GM18858 (cell line): ENCODE measurements around the gene MGLL.
"Not testable (repeated sequence)": the region's sequence is repeated elsewhere in the genome, so short reads cannot be mapped to it uniquely, and the experiment has no call there.

Experiments
- ATAC-seq: cut with Tn5 transposase; IDR thresholded peaks from one replicate; pipeline ENCODE4 v1.9.1; 2021; ENCODE audit not compliant: unreplicated experiment

The MGLL gene

DNA sequence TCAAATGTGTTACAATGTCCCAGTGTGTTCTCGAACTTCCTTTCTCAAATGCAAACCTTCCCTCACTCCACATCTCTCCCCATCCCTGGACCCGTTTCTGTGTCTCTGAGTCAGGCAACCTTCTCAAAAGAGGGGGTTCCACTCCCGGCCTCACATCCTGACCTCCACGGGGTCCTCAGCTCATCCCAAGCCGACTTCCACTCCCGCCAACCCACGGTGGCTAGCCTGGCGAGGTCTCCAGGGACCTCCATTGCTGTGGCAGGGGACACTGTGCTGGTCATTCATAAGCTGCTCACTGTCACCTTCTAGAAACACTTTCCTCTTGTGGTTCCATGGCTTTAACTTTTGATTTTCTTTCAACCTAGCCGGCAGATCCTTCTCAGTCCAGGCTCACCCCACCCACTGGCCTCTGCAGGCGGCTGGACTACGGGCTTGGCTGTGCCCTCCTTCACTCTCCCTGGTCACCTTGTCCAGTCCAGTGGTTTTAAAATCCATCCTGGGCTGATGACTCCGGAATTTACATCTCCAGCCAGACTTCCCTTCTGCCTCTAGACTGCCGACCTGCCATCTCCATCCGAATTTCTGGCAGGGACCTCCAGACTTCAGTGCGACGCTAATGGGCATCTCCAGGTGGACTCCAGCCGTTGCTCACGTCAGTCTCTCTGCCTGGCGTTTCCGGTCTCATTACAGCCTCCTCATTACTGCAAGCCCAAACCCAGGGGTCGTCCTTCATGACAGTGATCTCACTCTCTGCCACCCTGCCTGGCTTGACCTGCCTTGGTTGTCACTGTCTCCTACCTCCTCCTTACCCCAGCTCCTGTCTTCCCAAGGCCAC, 129.6 kb downstream of the MGLL start:
- ATAC-seq: no peak

DNA sequence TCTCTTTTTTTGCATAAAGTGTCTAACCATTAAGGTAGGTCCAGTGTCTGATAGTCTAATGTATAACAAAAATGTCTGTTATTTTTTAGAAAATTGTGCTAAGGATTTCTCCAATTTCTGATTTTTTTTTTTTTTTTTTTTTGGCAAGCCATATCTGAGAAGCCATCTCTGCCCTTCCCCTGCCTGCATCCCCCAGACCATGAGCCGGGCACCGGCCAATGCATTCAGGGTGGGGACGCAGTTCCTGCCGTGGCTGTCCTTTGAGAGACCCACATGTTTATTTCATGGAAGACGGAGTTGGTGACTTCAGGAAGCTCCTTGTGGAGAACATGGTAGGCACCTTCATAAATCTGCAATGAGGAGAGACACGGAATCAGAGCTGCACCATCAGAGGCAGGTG, 130.3 kb downstream of the MGLL start:
- no peak for ATAC-seq

DNA sequence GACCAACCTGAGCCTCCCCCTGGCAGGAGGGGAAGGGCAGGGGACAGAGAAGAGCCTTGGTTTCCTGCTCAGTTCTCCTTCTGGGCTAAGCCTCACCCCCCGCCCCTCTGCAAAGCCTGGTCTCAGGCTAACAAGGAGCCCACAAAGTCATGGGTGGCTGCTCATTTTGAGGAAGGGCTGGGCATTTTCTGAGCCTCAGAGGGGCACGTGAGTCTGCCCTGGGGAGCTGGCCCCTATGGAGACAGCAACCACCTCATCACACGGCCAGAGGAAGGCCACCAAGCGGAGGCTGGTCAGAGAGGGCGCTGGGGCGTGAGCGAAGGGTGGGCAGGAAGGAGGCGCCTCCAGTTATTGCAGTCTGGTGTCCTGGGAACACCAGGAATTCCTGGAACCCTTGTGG, 130.8 kb downstream of the MGLL start:
- no peak for ATAC-seq

DNA sequence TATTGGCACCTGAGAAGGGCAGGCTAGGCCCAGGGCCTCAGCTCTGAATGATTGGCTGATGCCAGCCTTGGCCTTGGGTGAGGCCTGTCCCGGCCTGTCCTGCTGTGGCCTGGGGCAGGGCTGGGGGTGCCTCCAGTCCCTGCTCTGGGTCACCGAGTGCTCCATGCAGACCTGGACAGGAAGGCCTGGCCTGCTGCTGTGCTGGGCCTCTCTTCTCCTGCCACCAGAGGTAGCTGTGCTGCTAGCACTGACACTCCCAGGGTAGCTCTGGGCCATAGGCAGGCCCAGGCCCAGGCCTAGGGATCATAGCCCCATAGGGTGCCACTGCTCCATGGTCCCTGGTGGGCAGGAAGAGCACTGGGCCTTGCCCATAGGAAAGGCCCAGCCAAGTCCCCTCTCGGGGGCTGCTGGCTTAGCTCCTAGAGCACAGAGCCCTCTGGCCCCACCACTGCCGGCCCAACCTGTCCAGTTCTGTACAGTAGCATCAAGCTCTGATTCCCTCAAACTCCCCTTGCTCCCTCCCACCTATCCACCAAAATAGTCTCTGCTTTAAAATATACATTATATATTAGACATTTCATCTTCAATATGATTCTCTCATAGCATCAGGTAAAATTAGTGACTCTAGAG, 131.4 kb downstream of the MGLL start:
- ATAC-seq: no peak

DNA sequence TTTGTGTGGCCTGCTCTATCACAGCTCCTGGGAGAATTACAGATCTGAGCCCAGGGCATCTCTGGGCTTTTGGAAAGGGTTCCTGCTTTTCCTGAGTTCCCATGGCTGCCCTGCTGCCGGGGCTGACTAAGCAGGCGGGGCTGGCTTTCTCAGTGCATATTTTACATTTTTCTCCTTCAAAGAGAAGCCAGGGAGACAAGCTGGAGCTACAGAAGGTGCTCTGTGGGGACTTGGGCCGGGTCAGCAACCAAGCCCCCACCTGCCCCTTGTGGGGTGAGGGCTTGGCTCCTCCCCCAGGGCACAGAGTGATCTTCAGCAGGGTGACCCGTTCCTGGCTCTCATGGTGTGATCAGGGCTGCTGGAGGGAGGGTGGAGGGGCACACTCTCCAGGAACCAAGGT, 132.2 kb downstream of the MGLL start:
- ATAC-seq: no peak

DNA sequence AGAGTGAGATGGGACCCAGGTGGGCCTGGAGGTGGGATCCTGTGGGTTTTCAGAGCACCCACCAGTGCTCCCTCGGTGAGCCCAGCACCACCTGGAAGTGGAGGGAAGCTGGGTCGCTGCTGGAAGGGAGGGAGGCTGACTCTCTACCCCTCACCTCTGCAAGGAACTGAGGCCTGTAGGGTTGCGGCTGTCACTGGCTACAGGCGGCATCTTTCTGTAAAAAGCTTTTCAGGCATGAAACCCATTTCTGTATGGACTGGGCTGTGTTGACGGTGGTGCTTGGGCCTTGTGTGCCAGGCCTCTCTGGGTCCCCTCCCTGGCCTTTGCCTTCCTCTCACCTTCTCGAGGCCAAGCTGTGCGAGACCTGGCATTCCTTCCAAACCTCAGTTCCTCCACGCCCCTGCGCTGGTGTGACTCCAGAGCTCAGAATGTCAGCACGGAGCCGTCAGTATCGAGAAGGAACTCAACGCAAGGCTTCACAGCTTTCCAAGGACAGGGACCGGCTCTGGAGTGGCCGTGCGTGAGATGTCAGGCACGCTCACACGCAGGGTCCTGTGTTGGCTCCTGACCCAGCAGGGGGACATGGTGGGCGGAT, 133.0 kb downstream of the MGLL start:
- ATAC-seq: no peak

DNA sequence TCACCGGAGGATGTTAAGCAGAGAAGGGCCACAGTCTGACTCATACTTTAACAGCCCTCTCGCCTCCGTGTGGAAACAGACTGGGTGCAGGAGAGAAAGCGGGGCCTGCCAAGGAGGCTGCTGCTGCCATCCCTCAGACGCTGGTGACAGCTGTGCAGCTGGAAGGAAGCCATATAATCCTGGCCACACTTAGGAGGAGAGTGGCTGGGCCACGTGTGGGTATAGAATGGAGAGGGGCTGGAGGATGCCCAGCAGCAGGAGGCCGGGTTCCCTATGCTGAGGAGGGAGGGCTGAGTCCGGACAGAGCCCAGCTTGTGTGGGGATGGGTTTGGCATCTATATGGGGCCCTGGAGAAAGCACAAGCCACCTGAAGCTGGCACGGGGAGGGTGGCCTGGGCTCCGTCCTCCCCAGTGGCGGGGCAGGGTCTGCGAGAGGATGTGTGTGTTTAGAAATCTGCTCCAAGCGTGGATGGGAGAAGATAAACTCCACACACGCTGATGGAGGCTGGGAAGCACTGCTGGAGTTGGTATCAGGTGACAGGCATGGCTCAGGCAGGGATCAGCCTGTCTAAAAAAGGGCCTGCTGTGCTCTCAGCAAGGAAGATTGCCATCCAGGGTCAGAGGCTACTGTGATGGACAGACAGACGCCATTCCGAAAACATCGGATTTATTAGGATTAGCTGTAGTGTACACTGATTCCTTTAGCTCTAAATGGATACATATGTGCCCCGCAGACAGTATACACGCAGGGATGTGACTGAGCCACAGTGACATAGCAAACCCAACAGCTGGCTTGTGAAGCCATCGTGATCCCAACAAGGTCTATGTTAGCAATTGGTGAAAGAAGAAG, 133.7 kb downstream of the MGLL start:
- ATAC-seq: no peak

DNA sequence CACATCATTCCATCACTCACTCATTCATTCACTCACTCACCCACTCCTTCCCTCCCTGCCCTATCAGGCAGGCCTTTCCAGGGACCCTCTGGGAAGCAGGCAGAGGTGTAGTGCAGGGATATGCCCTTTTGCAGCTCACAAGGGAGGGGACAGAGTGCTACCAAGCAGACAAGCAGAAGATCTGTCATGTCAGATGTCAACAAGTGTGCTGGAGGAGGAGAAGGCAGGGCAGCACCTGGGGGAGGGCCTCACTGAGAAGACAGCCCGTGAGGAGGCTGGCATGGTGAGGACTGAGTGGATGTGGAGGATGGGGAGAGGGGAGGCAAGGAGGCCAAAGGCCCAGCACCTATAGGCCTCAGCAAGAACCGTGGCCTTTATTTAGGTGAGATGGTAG, 134.3 kb downstream of the MGLL start:
- ATAC-seq: no peak

DNA sequence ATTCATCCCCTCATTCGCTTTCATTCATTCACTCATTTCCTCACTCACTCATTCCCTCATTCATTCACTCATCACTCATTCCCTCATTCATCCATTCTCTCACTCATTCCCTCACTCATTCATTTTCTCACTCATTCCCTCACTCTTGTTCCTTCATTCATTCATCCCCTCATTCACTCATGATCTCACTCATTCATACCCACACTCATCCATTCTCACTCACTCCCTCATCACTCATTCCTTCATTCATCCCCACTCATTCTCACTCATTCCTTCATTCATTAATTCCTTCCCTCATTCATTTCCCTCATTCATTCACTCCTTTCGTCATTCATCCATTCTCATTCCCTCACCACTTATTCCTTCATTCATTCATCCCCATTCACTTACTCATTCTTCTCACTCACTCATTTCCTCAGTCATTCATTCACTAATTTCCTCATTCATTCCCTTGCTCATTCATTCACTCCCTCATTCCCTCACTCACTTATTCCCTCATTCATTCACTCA, 135.0 kb downstream of the MGLL start:
- ATAC-seq: no peak

DNA sequence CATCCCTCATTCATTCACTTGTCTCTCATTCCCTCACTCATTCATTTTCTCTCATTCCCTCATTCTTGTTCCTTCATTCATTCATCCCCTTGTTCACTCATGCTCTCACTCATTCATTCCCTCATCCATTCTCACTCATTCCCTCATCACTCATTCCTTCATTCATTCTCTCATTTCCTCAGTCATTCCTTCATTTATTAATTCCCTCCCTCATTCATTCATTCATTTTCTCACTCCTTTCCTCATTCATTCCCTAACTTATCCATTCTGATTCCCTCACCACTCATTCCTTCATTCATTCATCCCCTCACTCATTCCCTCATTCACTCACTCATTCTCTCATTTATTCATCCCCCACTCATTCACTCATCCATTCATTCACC, 135.8 kb downstream of the MGLL start:
- ATAC-seq: no peak

DNA sequence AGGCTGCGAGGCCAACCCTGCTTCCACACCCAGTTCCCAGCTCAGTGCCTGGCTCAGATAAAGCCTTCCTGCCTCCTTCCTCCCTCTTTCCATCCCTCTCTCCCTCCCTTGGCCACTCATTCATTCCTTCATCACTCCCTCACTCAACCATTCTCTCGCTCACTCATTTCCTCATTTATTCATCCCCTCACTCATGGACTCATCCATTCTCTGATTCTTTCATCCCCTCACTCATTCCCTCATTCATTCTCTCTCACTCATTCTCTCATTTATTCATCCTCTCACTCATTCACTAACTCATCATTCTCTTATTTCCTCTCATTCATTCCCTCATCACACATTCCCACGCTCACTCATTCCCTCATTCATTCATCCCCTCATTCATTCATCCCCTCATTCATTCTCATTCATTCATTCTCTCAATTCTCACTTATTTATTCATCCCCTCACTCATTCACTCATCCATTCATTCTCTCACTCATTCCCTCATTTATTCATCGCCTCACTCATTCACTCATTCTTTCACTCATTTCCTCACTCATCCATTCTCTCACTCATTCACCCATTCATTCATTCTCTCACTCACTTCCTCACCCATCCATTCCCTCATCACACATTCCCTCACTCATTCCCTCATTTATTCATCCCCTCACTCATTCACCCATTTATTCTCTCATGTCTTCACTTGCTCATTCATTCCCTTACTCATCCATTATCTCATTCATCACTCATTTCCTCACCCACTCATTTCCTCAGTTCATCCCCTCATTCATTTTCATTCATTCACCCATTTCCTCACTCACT, 136.4 kb downstream of the MGLL start:
- no peak for ATAC-seq

DNA sequence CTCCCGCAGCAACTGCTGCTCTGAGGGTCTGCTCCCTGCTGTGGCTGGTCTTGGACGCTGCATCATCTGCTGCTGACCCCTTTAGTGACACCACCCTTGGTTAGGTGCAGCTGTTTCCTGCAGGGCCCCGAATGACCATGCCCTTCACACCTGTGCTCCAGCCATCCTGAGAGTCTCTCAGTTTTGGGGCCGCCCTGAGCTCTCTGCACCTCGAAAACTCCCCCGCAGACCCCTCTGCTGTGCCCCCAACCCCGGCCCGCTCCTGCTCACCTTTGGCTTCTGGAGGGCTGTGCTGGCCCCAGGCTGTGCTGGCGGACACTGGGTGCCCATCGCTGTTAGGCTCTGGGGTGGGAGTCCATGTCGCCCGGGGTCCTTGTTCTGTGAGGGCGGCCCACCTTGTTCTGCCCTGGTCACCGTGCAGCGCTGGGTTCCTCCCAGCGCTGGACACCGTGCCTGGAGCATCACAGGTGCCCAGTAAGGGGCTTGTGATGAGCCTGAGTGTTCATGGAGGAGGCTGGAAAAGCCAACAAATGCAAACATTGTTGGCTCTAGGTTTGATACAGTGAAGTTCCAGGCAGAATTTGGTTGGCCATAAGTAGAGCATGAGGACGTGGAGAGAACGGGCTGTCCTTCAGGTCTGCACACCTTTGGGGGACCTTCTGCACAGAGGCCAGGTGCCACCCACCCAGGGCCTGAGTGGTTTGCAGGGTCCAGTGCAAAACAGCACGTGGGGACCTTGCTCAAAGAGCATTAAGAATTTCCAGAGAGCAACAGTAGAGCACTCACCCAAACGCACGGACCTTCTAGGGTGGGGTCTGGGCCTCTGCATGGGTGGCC, 137.2 kb downstream of the MGLL start:
- ATAC-seq: no peak

DNA sequence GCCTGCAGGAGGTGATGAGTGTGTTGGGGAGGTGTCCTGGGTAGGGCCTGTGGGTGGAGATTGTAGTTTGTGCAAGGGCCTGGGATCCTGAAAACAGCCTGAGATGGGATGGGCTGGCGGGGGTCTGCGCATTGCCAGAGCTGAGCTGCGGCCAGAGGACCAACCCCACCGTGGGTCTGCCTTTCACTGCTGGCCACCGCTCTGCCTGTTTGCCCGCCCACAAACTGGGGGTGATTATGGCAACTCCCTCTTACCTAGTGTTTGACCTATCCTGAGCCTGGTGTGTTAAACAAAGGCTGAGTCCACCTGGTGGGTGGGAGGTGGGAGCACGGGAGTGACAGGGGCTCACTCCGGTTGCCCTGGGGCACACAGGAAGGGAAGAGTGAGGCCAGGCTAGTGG, 139.8 kb downstream of the MGLL start:
- no peak for ATAC-seq

DNA sequence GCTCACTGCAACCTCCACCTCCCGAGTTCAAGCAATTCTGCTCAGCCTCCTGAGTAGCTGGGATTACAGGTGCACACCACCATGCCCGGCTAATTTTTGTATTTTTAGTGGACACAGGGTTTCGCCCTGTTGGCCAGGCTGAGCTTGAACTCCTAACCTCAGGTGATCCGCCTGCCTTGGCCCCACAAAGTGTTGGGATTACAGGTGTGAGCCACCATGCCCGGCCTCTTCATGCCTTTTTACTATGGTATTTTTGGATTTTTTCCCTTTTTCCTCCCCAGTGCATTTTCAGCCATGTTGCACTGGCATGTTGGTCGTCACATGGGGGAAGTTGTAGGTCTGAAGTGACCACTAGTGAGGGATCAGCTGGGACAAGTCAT, 140.2 kb downstream of the MGLL start:
- ATAC-seq: not testable (repeated sequence)

DNA sequence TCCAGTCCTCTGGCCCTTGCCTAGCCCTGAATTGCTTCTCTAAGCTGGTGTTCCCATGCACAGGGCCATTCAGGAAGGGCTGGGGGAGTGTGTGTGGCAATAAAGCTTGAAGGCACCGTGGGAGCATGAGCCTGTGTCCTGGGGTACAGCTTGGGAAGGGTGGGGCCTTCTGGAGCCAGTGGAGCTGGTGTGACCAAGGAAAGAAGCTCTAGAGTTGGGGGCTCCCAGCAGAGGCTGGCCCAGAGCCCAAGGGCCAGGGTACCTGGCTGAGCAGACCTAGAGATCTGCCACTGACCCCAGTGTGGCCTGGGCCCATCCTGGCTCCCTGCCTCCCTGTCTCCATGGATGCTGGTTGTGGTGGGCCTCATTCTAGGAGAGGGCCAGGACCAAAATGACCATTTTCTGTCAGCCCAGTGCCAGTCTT, 141.5 kb downstream of the MGLL start:
- ATAC-seq: no peak

DNA sequence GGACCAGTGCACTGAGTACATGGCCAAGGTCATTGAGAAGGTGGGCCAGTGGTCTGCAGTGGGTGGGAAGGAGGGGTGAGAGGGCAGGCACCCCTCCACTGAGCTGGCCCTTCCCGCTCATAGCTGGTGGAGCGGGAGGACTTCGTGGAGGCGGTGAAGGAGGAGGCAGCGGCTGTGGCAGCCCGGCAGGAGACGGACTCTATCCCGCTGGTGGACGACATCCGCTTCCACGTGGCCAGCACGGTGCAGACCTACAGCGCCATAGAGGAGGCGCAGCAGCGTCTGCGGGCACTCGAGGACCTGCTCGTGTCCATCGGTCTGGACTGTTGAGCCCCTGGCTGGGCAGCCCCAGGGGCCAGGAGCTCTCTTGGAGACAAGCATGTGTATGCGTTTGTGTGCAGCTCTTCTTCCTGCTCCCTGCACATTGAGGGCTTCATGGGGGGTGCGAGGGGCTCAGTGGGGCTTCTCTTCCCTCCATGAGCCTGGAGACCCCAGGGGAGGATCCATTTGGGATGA, 142.1 kb downstream of the MGLL start:
- ATAC-seq: no peak

DNA sequence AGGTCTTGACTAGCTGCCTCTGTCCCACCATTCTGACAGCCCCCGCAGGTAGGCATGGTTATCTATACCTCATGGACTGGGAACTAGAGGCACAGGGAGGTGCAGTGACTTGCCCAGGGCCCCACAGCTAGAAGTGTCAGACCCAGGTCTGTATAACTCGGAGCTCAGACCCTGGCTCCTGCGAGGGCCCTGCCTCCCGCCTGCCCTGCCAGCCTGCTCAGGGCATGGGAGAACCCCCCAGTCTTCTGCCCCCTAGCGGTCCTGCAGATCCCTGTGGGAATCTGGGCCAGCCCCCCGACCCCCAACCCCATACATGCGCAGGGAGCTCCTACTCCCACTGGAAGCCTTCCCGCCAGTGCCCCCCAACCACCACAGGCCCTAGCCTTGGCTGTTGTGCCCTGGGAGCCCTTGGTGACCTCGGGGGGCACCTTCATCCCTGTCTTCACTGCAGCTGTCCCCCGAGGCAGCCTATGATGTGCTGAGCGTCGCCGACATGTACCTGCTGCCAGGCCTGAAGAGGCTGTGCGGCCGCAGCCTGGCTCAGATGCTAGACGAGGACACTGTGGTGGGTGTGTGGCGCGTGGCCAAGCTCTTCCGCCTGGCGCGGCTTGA, 142.7 kb downstream of the MGLL start:
- ATAC-seq: no peak

DNA sequence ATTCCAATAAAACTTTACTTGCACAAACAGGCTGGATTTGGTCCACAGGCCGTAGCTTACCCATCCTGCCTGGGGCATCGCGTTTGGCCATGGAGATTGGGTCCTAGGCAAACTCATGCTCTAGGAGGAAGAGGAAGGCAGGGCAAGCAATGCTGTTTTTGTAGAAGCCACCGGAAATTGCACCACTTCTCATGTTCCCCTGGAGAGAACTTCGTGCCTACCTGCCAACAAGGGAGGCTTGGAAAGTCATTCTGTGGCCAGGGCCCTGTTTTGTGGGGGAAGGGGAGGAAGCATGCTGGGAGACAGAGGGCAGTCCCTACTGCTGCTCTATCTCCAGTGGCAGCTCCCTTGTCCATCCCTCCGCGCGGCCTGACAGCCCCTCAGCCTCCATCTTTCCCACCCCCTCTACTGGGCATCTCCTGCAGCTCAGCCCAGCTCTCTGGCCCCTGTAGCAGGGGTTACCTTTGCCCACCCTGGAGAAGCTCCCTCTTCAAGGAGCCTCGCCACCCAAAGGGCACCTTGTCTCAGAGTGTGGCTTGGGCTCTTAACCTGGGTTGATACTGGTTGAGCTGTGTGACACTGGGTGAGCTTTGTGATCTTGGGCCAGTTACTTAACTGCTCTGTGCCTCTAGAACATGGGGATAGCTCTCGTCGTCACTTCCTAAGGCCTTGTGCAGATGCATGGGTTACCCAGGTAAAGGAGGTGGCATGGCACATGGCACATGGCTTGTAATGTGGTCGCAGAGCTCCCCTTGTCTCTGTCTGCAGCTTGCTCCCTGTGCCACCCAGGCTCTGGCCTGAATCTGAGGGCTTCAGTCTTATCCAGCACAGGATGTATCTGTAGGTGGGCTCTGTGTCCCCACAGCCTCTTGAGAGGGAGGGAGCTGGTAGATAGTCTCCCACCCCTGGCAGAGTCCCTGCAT, 143.4 kb downstream of the MGLL start:
- no peak for ATAC-seq
